VCaP (cell line): ENCODE results near the gene MSRB1.

Experiments used
- H3K27ac ChIP-seq: fragments of 450-650 bp; 2 replicates; pipeline ENCODE4 v1.5.1; 2017
- TF ChIP-seq, protein P1 (sequence below): fragments of 450-650 bp; conservative IDR thresholded peaks from 2 replicates; pipeline ENCODE4 v1.5.1; 2017; ENCODE audit warnings: mild to moderate bottlenecking, moderate library complexity

MSRB1 gene

DNA sequence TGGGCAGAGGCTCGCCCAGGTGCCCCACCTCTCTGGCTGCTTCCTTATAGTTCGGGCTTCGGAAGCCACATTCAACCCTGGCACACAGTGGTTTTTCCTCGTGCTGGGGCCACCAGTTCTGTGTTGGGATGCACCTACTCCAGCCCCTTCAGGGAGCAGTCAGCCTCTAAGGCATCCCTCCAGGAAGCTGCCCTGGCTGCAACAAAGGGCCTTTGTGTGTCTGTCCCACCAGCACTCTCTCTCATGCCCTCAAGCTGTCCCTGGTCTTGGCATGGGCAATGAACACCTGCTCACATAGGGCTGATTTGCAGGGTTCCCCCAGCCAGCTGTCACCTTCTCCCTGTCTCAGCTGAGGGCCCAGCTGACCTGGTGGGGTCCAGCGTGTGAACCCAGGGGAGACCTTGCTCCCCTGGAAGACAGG is 39.0 kb upstream of the MSRB1 start:
- no peak overlapping the region for H3K27ac ChIP-seq
- TF ChIP-seq, protein P1, sequence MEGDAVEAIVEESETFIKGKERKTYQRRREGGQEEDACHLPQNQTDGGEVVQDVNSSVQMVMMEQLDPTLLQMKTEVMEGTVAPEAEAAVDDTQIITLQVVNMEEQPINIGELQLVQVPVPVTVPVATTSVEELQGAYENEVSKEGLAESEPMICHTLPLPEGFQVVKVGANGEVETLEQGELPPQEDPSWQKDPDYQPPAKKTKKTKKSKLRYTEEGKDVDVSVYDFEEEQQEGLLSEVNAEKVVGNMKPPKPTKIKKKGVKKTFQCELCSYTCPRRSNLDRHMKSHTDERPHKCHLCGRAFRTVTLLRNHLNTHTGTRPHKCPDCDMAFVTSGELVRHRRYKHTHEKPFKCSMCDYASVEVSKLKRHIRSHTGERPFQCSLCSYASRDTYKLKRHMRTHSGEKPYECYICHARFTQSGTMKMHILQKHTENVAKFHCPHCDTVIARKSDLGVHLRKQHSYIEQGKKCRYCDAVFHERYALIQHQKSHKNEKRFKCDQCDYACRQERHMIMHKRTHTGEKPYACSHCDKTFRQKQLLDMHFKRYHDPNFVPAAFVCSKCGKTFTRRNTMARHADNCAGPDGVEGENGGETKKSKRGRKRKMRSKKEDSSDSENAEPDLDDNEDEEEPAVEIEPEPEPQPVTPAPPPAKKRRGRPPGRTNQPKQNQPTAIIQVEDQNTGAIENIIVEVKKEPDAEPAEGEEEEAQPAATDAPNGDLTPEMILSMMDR = no peak

DNA sequence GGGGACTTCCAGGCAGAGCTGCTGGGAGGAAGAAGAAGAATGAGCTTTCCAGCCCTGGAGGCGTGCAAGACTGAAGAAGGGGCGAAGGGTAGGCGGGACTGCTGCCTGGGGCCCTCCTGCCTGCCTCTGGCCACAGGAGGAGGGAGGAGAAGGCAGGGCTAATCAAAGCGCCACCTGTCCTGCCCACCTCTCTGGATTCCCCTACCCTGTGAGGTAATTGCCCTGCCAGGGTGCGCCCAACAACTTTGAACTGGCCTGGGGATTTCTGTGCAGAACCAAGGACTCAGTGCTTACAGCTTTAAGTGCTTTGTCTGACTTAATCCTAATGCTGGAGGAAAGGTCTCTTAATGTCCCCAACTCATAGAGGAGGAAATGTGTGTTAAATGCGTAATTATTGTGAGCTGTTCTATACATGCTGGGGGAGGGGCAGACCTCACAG is 38.4 kb upstream of the MSRB1 start, which contains the start of gene NOXO1:
Gene NOXO1, minus strand, starts transcription at position 72 of the 439 bp plus-strand sequence. CDS start 290 bp downstream, outside the sequence.
- TF ChIP-seq, protein P1 = no peak
- no peak within 1 kb of the TSS for H3K27ac ChIP-seq

DNA sequence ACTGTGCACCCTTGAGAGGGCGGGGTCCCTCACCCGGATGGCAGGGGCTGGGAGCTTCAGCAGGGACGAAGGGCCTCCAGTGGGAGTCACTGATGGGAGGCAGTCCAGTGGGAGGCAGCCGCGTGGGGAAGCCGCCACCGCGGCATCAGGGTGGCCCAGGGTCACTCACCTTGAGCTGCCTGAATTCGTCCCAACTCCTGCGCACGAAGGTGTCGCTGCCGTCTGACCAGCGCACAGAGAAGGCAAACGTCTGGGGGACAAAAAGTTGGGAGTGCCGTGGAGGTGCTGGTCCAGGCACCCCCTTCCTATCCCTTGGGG is 37.7 kb upstream of the MSRB1 start:
- no peak overlapping the region for H3K27ac ChIP-seq
- TF ChIP-seq, protein P1 = no peak

DNA sequence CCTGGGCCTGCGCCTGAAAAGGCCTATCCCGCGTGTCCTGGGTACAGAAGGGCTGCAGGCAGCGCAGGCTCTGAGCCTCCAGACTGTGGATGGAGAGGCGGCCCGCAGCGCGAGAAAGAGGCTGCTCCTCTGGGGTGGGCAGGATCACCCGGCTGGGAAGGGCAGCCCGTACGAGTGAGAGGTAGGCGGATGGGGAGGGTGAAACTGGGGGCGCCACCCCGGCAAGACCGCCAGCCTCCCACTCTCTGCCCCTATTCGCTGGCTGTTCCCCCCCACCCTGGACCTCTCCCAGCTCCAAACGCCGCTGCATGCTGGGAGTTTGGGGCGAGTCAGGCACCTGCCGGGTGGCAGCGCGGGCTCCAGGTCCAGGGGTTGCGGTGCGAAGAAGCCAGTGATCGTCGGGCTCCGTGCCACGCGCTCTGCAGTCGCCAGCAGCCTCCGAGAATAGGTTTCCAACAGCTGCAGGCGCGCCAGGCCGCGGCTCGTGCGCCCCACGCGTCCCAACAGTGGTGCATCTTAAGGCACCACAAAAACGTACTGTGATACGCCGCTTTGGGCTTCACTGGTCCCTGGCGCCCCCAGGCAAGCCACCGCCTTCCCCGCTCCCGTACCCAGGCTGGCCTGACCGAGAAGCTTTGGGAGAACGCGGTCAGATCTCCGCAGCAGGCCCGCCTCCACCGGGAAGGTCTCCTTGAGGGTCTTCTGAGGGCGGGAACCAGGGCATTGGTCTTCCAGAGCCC is 37.2 kb upstream of the MSRB1 start:
- H3K27ac ChIP-seq = no peak overlapping the region
- TF ChIP-seq, protein P1 = no peak

DNA sequence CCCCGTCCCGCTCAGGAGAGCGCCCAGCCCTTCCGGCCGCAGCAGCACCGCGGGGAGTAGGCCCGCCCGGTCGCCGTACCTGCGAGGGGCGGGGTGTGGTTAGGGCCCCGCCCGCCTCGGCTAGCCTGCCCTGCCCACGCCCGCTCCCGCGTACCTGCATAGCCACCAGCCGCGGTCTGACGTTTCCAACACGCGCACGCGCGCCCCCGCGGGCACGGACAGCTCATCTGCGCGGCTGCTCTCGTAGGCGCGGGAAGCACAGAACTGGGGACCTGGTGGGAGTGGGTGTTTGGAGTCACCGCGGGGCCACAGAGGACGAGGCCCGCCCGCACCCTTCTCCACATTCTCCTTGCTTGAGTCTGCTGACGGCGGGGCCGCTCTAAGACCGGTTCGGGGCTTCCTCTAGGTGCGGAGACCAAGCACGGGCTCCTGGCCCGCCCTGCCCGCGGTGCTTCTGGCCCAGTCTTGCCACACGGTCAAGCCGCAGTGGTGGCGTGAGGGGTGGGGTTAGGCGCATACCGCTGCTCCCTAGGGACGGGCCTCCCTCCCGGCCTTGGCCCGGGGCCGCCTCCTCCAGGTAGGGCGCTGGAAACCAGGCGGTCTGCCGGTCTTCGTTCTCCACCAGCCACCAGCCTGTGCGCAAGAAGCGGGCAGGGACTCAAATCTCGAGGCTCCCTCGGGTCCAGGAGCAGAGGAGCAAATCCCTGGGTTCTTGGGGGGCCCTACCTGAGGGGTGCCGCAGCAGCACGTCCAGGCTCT is 36.5 kb upstream of the MSRB1 start:
- TF ChIP-seq, protein P1 = no peak
- no peak overlapping the region for H3K27ac ChIP-seq

DNA sequence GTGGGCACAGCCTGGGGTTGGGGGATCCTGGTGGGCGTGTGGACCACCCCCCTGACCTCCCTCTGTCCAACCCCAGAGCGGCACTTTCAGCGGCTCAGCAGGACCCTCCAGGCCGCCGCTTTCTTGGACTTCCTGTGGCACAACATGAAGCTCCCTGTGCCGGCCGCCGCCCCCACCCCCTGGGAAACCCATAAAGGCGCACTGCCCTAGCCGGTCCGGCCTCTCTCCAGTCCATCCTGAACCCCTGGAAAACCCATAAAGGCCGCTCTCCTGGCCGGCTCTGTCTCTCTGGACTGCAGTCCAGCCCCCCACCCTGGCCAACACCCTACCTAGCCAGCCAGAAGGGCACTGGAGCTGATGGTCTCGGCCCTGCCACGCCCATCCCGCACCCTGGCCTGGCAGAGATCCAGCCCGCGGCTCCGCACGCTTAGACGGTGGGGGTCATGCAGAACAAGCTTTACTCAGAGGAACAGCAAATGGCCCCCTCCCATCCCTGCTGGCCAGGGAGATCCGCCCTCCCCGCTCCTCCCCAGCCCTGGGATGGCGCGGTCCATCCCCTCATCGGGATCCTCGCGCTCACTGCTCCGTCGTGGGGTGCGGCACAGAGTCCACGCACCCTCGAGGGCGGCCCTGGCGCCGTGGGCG is 35.6 kb upstream of the MSRB1 start:
- TF ChIP-seq, protein P1 = no peak
- H3K27ac ChIP-seq = no peak overlapping the region

DNA sequence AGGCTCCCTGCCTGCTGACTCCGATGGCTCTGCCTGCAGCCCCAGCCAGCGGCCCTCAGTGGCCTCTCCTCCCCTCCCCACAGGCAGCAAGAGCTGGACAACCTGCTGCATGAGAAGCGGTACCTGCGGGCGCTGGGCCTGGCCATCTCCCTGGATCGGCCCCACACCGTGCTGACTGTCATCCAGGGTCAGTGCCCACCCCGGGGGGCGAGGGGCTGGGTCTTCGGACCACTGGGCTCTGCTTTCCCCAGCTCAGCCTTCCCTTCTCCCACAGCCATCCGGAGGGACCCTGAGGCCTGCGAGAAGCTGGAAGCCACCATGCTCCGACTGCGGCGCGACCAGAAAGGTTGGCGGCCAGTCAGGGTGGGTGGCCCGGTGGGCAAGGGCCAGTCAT is 34.9 kb upstream of the MSRB1 start:
- TF ChIP-seq, protein P1 = no peak
- H3K27ac ChIP-seq = no peak overlapping the region
